Astrocyte of the cerebellum (primary cell): ENCODE measurements around the gene TAS2R38.

Experiments used
- DNase-seq: peaks from one replicate; pipeline ENCODE4 v3.0.0-alpha.2; 2011; ENCODE audit warnings: low read depth
- H3K4me3 ChIP-seq: 2 replicates; pipeline ENCODE4 v1.5.1; 2011; ENCODE audit warnings: mild to moderate bottlenecking, low read depth, low read length, moderate library complexity
- in situ Hi-C: cut with HindIII; loops from 2 replicates; pipeline ENCODE4 v1.10.0; 2017; ENCODE audit warnings: low sequenced_read_pairs
- TF ChIP-seq, protein P1 (sequence below): IDR thresholded peaks from 2 replicates; pipeline ENCODE4 v1.5.1; 2012; ENCODE audit warnings: low read length, low read depth, moderate library complexity, mild to moderate bottlenecking; ENCODE audit errors: missing control alignments

TAS2R38 gene

DNA sequence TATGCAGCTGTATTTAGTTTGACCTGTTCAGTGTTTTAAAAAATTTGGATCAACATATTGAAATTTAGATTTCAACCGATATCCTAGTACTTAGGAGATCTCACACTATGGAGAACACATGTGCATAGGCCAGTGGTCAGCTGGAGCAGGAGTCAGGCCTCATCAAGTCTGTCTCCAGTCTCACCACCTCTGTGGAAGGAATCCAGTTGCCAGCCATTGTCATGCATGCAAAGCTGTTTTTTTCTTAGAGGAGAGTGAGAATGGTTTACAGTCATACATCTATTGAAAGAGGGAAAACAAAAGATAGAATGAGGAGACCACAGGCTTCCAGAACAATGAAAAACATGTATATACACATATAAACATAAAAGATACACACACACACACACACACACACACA lies 19.2 kb downstream of the TAS2R38 start:
- H3K4me3 ChIP-seq, result no peak overlapping the region
- no peak for DNase-seq
- TF ChIP-seq, protein P1, sequence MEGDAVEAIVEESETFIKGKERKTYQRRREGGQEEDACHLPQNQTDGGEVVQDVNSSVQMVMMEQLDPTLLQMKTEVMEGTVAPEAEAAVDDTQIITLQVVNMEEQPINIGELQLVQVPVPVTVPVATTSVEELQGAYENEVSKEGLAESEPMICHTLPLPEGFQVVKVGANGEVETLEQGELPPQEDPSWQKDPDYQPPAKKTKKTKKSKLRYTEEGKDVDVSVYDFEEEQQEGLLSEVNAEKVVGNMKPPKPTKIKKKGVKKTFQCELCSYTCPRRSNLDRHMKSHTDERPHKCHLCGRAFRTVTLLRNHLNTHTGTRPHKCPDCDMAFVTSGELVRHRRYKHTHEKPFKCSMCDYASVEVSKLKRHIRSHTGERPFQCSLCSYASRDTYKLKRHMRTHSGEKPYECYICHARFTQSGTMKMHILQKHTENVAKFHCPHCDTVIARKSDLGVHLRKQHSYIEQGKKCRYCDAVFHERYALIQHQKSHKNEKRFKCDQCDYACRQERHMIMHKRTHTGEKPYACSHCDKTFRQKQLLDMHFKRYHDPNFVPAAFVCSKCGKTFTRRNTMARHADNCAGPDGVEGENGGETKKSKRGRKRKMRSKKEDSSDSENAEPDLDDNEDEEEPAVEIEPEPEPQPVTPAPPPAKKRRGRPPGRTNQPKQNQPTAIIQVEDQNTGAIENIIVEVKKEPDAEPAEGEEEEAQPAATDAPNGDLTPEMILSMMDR, result no peak
- in situ Hi-C loops, result no loop called here

DNA sequence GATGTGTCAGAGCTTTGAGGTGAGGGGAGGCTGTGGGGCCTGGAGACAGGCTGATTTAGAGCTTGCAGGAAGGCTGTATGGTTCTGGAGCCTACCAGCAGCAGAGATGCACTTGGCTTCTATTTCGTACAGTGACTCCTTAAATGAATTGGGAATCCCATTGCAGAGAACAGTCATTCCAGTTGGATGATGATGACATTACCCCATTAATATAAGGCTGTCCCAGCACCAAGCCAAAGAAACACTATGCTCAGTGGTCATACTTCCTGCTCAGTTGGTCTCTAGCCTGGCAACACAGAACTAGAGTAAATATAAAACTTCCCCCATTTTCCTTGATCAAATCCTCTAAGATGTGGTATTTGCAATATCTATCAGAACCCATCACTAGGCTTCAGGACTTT lies 21.1 kb downstream of the TAS2R38 start:
- in situ Hi-C loops, result no loop called here
- TF ChIP-seq, protein P1, result no peak
- no peak for DNase-seq
- H3K4me3 ChIP-seq, result no peak overlapping the region

DNA sequence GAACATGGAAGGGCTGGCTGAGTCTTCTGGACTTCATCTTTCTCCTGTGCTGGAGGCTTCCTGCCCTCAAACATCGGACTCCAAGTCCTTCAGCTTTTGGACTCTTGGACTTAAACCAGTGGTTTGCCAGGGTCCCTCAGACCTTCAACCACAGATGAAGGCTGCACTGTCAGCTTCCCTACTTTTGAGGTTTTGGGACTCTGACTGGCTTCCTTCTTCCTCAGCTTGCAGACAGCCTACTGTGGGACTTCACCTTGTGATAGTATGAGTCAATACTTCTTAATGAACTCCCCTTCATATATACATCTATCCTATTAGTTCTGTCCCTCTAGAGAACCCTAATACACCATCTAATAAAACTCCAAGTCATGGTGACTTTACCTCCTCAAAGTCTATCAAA lies 22.8 kb downstream of the TAS2R38 start:
- no peak for DNase-seq
- in situ Hi-C loops, result no loop called here
- TF ChIP-seq, protein P1, result no peak
- H3K4me3 ChIP-seq, result no peak overlapping the region

DNA sequence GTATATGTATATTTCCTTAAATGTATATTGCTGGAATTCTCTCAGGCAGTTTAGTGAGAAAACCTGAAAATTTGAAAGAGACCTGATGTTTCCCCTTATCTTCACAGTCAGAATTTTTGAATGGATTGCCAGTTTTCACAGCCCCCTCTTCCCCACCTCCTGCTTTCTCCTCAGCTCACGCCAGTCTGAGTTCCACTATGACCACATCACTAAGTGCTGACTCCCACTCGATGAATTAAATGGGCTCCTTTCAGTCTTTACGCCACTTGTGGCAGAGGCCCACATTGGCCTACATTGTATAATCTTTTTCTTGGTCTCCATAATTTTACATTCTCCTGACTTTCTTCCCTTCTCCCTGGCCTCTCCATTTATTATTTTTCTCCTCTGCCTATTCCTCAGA lies 23.7 kb downstream of the TAS2R38 start:
- no peak overlapping the region for H3K4me3 ChIP-seq
- DNase-seq, result no peak
- in situ Hi-C loops, result no loop called here
- TF ChIP-seq, protein P1, result no peak

DNA sequence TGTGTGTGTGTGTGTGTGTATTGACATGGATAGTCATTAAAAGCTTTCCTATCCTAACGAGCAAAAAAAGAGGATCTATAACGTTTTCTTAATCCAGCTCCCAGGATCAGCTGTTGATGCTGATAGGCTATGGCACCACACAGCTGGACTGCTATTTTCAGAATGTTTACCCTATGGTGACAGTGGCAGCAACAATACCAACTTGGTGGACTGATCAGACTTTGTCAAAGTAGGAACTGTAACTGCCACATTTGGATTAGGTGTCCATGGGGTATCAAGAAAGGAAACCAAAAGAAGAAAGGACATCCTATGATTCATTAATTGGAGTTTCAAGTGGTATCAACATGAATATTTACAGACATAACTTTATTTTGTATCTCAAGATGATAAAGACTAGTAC lies 24.1 kb downstream of the TAS2R38 start:
- in situ Hi-C loops, result no loop called here

DNA sequence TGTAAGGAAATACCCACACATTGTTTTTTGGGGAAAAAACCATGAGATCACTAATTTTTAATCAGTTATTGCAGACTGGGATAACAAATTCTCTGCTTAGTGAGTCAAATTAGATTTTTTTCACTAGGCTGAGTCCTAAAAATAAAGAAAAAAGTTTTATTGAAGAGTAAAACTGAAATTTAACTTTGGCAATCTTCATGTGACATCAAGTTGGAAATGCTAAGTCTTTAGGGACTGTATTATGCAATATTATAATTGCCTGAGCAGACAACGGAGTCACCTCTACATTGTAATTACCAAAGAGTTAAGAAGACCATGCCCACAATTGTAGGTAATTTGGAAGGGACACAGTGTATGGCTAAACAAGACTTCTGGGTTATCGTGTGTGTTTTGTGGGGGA lies 24.6 kb downstream of the TAS2R38 start:
- TF ChIP-seq, protein P1, result no peak
- DNase-seq, result no peak
- in situ Hi-C loops, result no loop called here
- H3K4me3 ChIP-seq, result no peak overlapping the region

More for the DNA sequence above, 24.1 kb downstream of the TAS2R38 start:
- DNase-seq, result no peak
- H3K4me3 ChIP-seq, result no peak overlapping the region
- TF ChIP-seq, protein P1, result no peak

DNA sequence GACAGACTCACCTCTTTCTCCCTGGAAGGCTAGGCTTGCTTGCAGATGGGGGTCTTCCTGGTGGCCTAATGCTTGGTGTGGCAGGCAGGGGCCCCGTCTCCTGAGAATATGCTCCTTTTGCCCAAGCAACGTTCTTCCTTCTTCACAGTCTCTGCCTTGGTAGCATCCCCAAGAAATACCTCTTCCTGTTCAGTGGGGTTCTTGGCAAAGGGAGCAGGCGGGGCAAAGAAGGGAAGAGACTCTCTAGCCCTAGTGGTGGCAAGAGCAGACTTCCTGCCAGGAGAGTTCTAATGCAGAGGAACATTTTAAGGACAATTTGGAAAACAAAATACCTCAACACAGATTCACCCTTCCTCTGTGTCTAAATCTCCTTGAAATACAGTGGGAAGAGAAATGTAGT lies 26.8 kb downstream of the TAS2R38 start, which contains the start of gene CLEC5A:
TSS of gene CLEC5A (minus strand) at position 179 of the 400 bp plus-strand sequence. CDS start 682 bp downstream, outside the sequence.
- TF ChIP-seq, protein P1, result no peak
- DNase-seq, result no peak
- in situ Hi-C loops, result no loop called here
- H3K4me3 ChIP-seq, result no peak within 1 kb of the TSS
